ENCODE data around the gene BCAS1. TPM values are rescaled to one million over a fixed set of nuclear protein-coding genes. Genes with fewer than 3 reads are reported as not detected.

BCAS1 gene
- total and polyA plus RNA-seq, 12 donors, result 0.03 TPM; not detected in 11

GRCh38 chr20:53985150-53985518 lies 85.3 kb downstream of the BCAS1 start:
- H3K9me3 ChIP-seq, result peaks cover 0 to 4% (median 0%) of the 10 kb centered on the region in 11 donors
- peaks cover 0 to 5% (median 0%) of the 10 kb centered on the region in 9 donors for H3K4me1 ChIP-seq
- H3K27ac ChIP-seq, result peak overlapping the region in 1 of 10 donors; percentile 41
- intact Hi-C loops (cut with DNase I), result no loop called here
- WGBS, 2 donors, result 89 to 92% methylated on average over 8 of the region's 8 CpGs
- TF ChIP-seq, protein P1, sequence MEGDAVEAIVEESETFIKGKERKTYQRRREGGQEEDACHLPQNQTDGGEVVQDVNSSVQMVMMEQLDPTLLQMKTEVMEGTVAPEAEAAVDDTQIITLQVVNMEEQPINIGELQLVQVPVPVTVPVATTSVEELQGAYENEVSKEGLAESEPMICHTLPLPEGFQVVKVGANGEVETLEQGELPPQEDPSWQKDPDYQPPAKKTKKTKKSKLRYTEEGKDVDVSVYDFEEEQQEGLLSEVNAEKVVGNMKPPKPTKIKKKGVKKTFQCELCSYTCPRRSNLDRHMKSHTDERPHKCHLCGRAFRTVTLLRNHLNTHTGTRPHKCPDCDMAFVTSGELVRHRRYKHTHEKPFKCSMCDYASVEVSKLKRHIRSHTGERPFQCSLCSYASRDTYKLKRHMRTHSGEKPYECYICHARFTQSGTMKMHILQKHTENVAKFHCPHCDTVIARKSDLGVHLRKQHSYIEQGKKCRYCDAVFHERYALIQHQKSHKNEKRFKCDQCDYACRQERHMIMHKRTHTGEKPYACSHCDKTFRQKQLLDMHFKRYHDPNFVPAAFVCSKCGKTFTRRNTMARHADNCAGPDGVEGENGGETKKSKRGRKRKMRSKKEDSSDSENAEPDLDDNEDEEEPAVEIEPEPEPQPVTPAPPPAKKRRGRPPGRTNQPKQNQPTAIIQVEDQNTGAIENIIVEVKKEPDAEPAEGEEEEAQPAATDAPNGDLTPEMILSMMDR (IDR thresholded peaks at IDR 0.05), result no peak
- no peak overlapping the region for H3K4me3 ChIP-seq
- H3K36me3 ChIP-seq, result no peaks in the 10 kb centered on the region
- peaks cover 0 to 17% (median 6%) of the 10 kb centered on the region in 7 donors for H3K27me3 ChIP-seq
- DNase-seq (no peak), ATAC-seq (no peak)

DNA sequence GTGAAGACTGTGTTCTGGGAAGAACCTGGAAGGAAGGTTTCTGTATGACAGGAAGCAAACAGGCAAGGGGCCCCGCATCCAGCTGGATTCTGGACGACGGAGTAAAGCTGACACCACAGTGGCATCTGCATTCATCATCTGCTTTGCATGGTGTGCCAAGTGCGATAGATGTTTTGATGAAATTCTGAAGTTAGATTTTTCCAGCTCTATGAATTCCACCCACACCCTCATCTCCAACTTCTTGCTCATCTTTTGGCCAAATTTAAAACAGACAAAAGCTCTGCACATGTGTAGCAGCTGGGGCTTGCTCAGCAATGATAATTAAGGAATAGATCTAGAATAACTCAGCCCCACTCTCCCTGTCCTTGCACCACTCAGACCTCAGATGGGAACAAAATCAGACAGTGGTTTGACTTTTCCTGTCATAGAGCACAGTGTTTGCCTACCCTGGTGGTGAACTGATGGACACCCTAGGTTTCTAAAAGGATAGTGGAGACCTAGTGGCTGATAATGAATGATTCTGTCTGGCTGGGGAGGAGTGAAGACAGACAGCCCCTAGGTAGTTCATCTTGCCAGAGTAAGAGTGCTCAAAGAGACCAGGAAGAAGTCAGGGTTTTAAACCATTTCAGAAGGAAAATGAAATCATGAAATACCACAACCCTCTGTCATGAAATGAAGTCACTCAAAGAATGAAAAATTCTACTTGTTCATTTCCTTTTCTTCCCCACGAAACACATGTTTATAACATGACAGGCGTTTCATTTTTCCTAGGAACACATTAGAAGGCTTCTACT lies 85.8 kb downstream of the BCAS1 start:
- TF ChIP-seq, protein P1 (IDR thresholded peaks at IDR 0.05), result no peak
- H3K36me3 ChIP-seq, result no peaks in the 10 kb centered on the region
- intact Hi-C loops (cut with DNase I), result no loop called here
- DNase-seq (no peak), ATAC-seq (no peak)
- H3K4me1 ChIP-seq, result peaks cover 0 to 8% (median 0%) of the 10 kb centered on the region in 9 donors
- no peak overlapping the region for H3K4me3 ChIP-seq
- peaks cover 0 to 17% (median 6%) of the 10 kb centered on the region in 7 donors for H3K27me3 ChIP-seq
- H3K27ac ChIP-seq, result peak overlapping the region in 1 of 10 donors; percentile 41
- 50 to 57% methylated on average over 6 of the region's 6 CpGs for WGBS, 2 donors
- peaks cover 0 to 4% (median 0%) of the 10 kb centered on the region in 11 donors for H3K9me3 ChIP-seq

- WGBS, 2 donors, result 82 to 85% methylated on average over 3 of the region's 3 CpGs
Observed at GRCh38 chr20:53983401-53983800, 87.0 kb downstream of the BCAS1 start.

GRCh38 chr20:53982624-53983023 lies 87.8 kb downstream of the BCAS1 start:
- 76 to 77% methylated on average over 2 of the region's 2 CpGs for WGBS, 2 donors
- no peak for ATAC-seq

More at GRCh38 chr20:53983401-53983800, 87.0 kb downstream of the BCAS1 start:
- H3K4me3 ChIP-seq, result no peak overlapping the region
- TF ChIP-seq, protein P1 (IDR thresholded peaks at IDR 0.05), result no peak
- H3K4me1 ChIP-seq, result peaks cover 0 to 8% (median 0%) of the 10 kb centered on the region in 9 donors
- H3K9me3 ChIP-seq, result peaks cover 0 to 4% (median 0%) of the 10 kb centered on the region in 11 donors
- H3K36me3 ChIP-seq, result no peaks in the 10 kb centered on the region
- no peak overlapping the region for H3K27ac ChIP-seq
- no peak for DNase-seq
- peaks cover 0 to 17% (median 6%) of the 10 kb centered on the region in 7 donors for H3K27me3 ChIP-seq
- no peak for ATAC-seq
- intact Hi-C loops (cut with DNase I), result no loop called here

More at GRCh38 chr20:53982624-53983023, 87.8 kb downstream of the BCAS1 start:
- Histone ChIP-seq H3K4me3 (no peak overlapping the region), H3K27me3 (peaks cover 0 to 10% (median 6%) of the 10 kb centered on the region in 7 donors), H3K9me3 (peaks cover 0 to 4% (median 0%) of the 10 kb centered on the region in 11 donors), H3K36me3 (no peaks in the 10 kb centered on the region), H3K4me1 (peaks cover 0 to 8% (median 0%) of the 10 kb centered on the region in 9 donors), H3K27ac (no peak overlapping the region)
- TF ChIP-seq, protein P1 (IDR thresholded peaks at IDR 0.05), result no peak
- DNase-seq, result no peak
- intact Hi-C loops (cut with DNase I), result no loop called here
